HG03280 (cell line): ENCODE results near the gene ATAD3B.
"Not testable (repeated sequence)": the region's sequence is repeated elsewhere in the genome, so short reads cannot be mapped to it uniquely, and the experiment has no call there.

Experiments
- ATAC-seq: cut with Tn5 transposase; IDR thresholded peaks from one replicate; pipeline ENCODE4 v1.9.1; 2021; ENCODE audit warnings: mild to moderate bottlenecking, moderate library complexity; ENCODE audit not compliant: unreplicated experiment

Gene ATAD3B

DNA sequence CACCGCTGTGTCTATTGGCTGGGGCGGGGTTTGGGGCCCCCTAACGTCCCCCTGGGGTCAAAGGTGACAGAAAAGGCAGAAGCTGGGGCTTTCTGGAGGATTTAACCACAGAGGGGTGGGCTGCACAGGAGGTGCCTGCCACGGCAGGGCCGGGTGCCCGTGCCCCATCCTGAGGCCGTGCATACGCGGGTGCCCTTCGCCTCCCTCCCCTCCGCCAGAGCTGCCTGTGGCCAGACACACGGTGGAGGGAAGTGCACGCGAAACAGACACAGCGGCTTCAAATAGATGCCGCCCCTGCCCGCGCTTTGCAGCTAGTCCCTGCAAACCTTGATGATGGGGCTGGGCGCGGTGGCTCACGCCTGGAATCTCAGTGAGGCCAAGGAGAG is 37.9 kb downstream of the ATAD3B start:
- ATAC-seq: not testable (repeated sequence)

DNA sequence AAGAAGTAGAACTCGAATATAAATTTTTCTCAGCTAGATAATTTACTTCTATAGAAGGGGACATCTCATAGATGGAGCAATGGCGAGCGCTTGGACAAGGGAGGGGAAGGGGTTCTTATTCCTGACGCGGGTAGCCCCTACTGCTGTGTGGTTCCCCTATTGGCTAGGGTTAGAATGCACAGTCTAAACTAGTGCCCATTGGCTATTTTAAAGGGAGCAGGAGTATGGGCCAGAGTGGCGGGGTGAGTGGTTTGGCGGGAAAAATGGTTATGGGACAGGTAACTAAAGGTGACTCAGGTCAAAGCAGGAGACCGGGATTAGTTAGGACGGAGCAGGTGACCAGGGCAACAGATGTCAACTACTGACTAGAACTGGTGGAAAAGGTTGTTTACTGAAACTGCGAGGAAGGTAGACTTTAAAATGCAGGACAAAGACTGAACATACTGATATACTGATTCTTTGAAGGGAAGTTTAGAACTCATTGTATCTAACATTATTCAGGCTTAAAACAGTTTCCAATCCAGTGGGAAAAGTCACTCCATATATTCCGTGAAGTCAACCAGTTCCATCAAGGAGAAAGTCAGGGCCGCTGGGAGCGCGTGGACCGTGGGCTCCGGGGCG is 39.5 kb downstream of the ATAD3B start:
- no peak for ATAC-seq

DNA sequence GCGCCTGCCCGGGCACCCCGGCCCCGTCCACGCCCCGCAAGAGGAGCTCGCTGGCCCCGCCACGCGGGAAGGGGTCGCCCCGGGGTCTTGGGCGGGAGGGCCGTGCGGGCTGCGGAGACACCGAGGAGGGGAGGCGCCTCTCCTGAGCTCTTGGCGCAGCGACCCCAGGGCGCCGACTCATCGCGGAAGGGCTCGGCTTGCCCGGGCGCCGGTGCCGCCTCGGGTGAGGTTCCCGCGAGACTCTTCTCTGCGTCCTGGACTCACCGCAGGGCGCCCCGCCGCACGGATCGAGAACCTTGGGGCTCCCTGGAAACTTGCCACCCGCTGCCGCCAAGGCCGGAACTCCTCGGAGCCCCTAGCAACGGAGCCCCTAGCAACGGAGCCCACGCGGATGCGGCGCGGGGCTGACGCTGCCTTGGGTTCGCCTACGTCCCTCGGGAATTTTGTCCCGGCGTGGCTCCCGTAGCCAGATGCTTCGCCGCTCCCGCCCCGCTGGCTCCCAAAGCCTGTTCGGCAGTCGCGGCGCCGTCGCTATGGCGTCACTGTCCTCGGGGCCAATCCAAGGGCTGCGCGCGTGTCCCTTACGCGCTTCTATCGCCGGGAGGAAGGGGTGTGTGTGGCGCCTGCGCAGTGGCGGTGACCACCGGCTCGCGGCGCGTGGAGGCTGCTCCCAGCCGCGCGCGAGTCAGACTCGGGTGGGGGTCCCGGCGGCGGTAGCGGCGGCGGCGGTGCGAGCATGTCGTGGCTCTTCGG is 40.1 kb downstream of the ATAD3B start, which contains the start of gene ATAD3A:
ATAD3A (plus strand) TSS at position 630 of the 753 bp plus-strand sequence; CDS start at position 737, 107 bp downstream.
- peak; percentile 89 for ATAC-seq

DNA sequence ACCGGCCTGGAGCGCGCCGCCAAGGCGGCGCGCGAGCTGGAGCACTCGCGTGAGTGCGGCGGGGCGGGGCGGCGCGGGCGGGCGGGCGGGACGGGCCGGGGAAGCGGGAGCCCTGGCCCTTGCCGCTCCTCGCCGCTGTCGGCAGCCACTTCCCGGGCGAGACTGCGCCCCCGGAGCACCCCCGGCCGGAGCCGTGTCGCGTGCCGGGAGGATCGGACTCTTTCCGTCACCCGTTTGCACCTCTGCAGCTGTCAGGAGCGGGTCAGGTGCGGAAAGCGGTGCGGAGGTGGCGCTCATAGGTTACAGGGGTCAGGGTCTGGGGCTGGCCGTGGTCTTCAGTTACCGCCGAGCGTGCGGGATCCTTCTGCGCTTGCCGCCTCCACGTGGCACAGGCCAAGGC is 40.9 kb downstream of the ATAD3B start:
- peak; percentile 18 for ATAC-seq

DNA sequence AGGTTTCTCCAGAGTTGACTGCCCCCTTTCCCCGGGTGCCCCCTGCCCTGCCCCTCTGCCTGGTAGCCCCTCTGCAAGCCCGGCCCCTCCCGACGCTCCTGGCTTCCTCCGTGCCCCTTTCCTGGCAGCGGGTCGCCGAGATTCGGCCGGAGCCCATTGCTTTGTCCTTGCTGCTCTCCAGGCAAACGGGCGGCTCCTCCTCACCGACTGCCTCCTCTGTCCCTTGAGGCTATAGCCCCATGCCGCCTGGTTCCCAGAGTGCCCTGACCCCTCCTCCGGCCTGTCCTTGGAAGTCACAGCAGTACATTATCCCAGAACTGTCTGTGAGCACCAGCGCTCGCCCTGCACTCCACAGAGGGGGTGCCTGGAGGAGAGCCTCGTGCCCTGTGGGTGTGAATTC is 42.1 kb downstream of the ATAD3B start:
- not testable (repeated sequence) for ATAC-seq

DNA sequence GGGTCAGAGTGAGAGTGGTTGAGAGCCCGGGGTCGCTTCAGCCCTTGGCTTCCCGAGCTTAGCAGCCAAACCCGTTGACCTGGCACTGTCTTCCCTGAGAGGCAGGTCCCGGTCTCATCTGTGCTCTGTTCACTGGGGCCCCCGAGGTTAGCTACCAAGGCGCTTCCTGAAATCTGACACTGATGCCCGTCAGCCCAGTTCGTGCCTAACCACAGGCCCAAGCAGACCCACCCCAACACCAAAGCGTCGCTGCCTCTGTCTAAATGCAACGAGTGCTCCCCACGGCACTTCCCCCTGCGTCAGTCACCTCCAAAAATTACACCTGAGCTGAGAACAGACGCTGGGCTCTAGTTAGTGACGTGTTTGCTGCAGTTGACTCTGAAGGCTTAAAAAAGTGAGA is 42.8 kb downstream of the ATAD3B start:
- ATAC-seq: not testable (repeated sequence)

DNA sequence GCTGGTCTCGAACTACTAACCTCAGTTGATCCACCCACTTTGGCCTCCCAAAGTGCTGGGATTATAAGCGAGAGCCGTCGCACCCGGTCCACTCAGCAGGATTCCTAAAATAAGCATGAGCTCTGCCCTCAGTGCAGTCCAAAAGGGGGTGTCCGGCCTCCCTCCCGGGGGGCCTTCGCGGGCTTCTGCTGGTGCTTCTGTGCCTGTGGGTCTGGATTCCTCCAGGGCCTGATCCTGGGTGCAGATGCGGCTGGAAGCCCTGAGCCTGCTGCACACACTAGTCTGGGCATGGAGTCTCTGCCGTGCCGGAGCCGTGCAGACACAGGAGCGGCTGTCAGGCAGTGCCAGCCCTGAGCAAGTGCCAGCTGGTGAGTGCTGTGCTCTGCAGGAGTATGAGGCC is 45.4 kb downstream of the ATAD3B start:
- not testable (repeated sequence) for ATAC-seq

DNA sequence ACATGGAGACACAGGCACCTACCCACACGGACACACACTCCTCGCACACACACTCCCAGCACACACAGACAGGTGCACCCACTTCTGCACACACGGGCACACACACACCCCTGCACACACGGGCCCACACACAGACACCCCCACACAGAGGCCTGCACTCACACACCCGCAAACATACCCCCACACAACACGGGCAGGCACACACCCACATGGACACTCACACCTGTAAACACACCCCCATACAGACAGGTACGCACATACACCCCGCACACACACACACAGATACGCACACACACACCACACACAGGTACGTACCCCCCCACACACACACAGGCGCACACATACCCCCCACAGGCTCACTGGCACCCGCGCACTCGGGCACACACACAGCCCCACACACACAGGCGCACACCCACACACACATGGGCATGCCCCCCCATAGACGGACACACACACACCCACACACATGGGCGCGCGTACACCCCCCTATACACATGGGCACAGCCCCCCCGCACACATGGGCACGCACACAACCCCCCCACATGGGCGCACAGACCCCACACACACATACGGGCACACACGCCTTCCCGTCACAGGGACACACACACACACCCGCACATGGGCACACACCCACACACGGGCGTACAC is 46.5 kb downstream of the ATAD3B start:
- no peak for ATAC-seq

DNA sequence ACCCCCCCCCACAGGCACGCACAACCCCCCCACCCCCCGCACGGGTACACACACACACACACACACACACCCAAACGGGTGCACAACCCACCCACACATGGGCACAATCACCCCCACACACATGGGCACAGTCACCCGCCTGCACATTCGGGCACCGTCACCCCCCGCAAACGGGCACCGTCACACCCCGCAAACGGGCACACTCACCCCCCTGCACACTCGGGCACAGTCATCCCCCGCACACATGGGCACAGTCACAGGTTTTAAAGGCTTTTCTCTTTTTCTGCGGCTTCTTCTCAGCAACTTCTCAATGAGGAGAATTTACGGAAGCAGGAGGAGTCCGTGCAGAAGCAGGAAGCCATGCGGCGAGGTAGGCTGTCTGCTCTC is 47.0 kb downstream of the ATAD3B start:
- ATAC-seq: not testable (repeated sequence)

DNA sequence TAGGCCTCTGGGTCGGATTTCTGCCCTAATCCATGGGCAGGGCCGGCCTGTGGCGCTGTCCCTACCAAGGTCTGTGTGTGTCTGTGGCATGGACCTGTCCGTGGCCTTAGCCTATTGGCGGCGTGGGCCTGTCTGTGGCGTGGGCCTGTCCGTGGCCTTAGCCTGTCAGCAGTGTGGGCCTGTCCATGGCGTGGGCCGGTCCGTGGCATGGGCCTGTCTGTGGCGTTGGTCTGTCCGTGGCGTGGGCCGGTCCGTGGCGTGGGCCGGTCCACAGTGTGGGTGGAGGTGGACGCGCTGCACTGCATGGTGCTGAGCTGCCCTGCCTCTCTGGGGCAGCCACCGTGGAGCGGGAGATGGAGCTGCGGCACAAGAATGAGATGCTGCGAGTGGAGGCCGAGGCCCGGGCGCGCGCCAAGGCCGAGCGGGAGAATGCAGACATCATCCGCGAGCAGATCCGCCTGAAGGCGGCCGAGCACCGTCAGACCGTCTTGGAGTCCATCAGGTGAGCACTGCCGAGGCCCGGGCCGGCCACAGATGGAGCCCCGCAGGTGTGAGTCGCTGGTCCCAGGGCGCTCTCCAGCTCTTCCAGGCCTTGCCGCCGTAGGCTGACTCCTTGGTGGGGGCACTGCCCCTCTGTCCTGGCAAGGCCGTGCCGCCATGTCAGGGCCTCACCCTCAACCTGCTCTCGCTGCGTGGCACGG is 48.4 kb downstream of the ATAD3B start:
- ATAC-seq: not testable (repeated sequence)

DNA sequence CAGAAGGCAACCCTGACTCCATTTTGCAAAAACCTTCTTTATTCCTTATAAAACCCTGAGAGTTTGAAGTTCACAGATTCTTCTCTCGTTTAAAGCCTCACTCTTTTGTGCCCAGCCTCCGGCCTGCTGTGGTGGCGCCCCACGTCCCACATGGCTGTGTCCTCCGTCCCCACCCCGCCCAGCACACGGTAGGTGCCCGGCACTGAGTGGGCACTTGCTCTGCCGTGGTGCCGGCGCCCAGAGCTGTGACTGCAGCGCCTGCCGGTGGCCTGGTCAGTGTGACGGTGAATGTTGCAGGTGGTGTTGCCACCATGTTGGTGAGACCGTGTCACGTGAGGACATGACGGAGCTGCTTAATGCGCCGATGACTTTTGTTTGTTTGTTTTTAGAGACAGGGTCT is 49.8 kb downstream of the ATAD3B start:
- no peak for ATAC-seq

DNA sequence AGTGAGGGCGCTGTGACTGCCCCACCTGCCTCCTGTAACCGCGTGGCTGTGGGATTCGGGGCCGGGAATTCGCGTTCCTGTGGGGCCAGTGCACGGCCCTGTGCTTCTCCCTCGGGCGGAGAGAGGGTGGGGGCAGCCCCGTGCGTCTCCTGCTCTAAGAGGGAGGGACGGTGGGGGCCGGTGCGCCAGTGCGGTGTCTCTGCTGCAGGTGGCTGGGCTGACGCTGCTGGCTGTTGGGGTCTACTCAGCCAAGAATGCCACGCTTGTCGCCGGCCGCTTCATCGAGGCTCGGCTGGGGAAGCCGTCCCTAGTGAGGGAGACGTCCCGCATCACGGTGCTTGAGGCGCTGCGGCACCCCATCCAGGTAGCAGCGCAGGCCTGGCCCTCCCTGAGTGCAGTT is 51.0 kb downstream of the ATAD3B start:
- ATAC-seq: not testable (repeated sequence)

DNA sequence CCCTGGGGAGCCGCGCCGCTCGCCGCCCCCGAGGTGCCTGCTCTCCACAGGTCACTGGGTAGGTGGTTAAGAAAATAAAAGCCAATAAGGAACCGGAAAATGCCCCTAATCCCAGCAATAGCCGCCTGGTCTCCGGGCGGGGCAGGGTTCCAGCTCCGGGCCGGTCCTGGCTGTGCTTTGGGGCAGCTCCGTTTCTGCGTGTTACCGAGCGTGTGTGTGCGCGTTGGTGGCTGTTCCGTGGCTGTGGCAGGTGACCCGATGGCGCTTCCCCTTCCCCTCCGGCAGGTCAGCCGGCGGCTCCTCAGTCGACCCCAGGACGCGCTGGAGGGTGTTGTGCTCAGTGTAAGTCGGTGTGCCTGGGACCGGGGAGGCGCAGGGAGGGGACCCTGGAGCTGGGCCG is 51.7 kb downstream of the ATAD3B start:
- not testable (repeated sequence) for ATAC-seq

DNA sequence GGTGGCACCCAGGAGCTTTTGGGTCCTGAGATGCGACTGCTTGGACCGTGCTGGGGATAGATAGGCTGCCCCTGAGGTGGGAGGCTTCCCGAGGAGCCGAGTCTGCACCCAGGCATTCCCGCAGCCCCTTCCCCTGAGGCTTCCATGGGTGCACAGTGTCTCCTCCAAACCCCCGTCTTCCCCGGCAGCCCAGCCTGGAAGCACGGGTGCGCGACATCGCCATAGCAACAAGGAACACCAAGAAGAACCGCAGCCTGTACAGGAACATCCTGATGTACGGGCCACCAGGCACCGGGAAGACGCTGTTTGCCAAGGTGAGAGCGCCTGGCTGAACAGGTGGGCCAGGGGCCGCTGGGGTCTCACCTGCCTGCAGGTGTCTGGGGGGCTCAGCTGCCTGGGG is 52.1 kb downstream of the ATAD3B start:
- not testable (repeated sequence) for ATAC-seq

DNA sequence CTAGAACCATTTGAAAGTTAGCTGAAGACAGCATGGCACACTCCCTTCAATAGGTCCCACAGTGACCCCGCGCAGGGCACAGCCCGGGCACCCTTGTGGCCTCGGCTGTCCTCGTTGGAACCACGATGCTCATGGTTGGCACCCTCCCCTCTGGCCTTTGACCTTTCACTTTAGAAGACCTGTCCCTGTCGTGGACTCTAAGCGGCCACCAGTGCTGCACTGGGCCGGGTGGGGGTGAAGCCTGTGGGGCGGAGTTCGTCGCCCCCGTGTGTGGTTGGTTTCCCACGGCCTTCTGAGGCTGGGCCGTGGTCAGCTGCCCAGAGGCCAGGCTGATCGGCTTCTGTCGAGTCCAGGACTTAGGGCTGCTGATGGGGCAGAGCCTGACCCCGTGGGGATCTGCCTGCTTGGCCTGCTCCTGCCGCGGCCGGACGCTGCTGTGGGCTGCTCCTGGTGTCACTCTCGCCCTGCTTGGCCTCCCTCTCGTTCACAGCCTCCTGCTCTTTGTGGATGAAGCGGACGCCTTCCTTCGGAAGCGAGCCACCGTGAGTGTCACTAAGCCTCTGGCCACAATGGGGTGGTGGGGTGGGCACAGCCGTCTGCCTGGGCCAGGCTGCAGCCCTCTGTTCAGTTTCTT is 53.3 kb downstream of the ATAD3B start:
- ATAC-seq: not testable (repeated sequence)

DNA sequence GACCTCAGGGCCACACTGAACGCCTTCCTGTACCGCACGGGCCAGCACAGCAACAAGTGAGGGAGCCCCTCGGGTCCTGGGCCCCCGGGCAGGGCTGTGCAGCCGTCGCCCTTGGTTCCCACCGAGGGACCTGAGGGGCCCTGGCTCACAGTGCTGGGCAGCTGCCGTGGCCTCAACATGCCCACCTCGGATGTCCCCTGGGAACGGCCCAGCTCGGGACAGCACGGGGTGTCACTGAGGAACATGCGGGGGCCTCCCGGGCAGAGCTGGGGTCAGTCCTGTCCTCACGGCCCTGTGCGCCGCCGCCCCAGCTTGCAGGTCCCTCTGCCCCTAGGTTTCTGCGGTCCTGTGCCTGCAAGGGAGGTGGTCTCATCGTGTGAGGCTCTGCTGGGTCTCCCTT is 54.9 kb downstream of the ATAD3B start:
- ATAC-seq: not testable (repeated sequence)

DNA sequence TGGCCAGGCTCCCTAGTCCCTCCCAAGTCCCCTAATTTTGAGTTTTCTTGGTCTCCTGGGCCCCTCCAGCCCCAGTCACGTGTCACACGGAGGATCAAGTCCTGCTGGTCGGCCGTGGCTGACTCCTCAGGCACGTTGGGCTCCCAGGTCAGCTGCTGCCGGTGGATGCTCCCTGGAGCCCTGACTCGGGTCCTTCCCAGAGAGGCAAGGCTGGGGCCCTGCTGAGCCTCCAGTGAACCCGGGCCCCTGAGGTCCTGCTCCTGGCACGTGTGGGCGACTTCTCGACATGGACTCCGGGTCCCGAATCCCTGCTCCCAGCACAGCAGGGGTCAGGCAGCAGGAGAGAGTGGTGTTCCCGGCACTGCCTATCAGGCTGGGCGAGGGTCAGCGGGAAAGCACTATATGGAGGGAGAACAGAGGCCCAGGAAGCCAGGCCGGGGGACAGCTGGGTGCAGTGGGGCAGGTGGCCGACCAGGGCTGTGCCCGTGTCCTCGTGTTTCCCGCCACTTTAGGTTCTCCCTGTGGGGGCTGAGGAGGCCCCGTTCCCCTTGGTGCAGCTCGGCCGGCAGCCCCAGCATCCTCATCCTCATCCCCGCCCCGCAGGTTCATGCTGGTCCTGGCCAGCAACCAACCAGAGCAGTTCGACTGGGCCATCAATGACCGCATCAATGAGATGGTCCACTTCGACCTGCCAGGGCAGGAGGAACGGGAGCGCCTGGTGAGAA is 55.7 kb downstream of the ATAD3B start:
- ATAC-seq: no peak

DNA sequence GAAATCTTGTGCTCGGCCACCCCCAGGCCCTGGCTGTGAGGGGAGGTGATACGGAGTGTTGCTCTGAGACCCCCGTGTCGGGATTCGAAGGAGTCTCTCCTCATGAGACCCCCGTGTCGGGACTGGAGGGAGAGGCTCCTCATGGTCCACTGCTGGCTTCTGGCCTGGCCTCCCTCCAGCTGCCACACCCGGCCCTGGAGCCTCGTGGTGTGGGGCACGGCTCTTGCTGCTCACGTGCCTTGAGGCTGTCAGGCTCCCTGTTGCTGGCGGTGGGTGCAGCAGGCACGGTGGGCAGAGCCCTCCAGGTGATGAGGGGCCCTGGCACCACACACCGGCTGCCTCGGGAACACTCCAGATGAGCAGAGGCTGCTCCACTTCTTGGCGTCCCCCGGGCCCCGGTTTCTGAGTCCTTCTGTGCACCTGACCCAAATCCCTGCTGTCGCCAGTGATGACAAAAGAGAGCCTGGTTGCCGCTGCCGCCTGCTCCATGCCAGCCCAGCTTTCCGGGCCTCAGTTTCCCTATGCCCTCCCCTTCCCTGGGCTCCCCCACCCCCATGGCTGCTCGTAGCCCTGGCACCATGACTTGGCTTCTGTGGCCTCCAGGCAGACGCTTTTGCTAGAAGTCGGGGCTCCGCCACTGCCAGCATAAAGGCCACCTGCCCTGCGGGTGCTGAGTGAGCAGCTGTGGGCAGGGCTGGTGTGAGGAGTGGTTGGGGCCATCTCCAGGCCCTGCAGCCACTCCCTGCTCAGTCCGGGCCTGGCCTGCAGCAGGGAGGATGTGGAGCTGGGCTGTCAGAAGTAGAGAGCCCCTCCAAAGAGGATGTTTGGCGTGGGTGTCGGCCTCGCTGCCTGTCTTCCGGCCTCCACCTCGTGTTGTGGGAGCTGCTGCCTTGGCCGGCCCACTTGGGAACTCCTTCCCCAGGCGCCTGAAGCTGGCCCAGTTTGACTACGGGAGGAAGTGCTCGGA is 57.0 kb downstream of the ATAD3B start:
- no peak for ATAC-seq

DNA sequence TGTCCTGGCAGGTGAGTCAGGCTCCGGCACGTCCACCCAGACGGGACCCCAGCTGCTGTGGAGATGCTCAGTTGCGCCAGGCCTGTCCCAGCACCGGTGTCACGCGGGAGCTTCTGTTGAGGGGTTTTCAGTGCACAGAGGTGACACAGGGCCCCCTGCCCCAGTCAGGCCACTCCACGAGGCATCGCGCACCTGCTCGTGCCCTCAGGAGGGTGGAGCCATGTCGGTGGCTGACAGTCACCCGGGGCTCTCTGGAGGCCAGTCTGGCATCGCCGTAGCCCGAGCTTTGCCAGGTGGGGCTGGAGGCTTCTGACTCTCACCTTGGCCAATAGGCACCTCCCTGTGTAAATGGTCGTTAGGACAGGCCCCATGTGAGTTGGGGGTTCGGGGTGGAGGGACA is 57.8 kb downstream of the ATAD3B start:
- no peak for ATAC-seq
